HG02571 (cell line): ENCODE results near the gene TBC1D16.
"Not testable (repeated sequence)": the region's sequence is repeated elsewhere in the genome, so short reads cannot be mapped to it uniquely, and the experiment has no call there.

Source experiments
- ATAC-seq: cut with Tn5 transposase; IDR thresholded peaks from one replicate; pipeline ENCODE4 v1.9.1; 2021; ENCODE audit warnings: mild to moderate bottlenecking, moderate library complexity; ENCODE audit not compliant: unreplicated experiment

Gene TBC1D16

GRCh38 chr17:79977161-79977631, 58.5 kb downstream of the TBC1D16 start:
- ATAC-seq: no peak

GRCh38 chr17:79976451-79976850, 59.2 kb downstream of the TBC1D16 start:
- no peak for ATAC-seq

GRCh38 chr17:79975498-79976134, 60.1 kb downstream of the TBC1D16 start:
- no peak for ATAC-seq

DNA sequence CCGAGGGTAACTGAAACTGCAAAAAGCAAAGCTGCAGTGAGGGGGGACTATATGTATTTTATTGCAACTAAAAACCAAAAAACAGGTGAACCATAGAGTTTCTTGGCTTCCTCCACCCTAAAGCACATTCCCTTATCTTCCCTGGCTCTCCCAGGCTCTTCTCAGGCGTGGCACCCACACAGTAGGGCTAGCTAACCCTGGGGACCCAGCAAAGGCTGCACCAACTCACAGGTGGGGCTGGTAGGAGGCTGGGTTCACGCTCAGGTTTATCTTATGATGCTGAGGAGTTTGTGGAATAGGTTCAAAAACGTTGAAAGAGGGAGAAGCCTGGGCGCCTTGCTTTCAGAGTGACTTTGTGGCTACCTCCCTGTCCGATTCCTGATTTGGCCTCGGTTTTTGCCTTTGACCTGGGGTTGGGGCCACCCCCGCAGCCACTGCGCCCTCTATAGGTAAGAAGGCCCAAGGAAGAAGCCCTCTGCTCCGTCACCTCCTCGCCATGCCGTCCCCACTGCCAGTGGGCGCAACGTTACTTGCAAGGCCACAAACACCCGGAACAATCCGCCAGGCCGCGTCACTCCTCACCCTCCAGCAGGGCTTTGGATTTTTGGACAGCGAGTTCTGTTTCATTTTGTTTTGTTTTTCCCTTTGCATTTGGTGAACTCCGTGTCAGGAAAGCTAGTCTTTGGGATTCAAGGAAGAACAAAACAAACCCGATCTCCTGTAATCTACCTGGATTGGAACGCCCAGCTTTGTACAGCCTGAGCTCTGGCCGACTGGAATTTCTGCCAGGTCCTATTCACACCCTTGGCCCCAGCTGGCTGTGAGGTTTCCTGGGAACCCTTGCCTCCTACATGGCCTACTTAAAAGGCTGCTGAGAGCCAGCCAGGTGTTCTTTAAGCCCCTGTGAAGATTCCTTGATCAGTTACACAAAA, 60.8 kb downstream of the TBC1D16 start:
- no peak for ATAC-seq

GRCh38 chr17:79971651-79972050, 64.0 kb downstream of the TBC1D16 start:
- ATAC-seq: no peak

DNA sequence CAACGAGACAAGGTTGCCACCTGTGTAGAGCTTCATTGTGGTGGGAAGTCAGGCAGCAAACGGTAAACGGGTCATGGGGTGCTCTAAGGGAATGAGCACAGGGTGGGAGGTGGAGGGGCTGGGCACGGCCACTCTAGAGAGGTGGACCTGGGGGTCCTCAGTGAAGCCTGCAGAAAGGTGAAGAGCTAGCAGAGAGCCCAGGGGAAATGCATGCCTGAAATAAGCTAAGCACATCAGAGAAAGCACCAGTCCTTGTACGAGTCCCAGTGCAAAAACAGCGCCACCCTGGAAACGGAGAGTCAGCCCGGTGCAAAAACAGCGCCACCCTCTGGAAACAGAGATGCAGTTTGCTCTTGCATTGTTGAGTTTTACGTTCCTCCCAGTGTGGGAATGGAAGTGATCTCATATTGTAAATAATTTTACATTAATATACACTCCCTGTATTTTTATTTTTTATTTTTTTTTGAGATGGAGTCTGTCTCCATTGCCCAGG, 65.0 kb downstream of the TBC1D16 start:
- ATAC-seq: no peak

GRCh38 chr17:79969906-79970305, 65.8 kb downstream of the TBC1D16 start:
- no peak for ATAC-seq

DNA sequence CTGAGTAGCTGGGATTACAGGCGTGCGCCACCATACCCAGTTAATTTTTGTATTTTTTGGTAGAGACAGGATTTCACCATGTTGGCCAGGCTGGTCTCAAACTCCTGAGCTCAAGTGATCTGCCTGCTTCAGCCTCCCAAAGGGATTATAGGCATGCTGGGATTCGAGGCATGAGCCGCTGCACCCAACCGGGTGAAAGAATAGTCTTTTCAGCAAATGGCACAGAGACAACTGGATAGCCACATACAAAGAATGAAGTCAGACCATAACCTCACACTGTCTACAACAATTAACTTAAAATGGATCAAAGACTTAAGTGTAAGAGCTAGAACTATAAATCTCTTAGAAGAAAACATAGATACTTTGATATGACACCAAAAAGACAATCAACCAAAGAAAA, 67.6 kb downstream of the TBC1D16 start:
- no peak for ATAC-seq

DNA sequence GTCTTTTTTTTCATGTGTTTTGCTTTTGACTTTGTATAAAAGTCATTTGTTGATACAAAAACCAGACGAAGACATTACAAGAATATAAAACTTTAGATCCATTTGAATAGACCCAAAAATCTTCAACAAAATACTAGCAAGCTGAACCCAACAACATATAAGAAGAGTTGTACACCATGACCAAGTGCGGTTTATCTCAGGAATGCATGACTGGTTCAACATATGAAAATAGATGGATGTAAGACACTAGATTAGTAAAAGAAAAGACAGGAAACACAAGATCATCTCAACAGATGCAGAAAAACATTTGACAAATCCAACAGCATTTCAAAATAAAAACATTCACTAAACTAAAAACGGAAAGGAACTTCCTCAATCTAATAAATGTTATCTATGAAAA, 69.0 kb downstream of the TBC1D16 start:
- ATAC-seq: no peak

GRCh38 chr17:79965806-79966205, 69.9 kb downstream of the TBC1D16 start:
- no peak for ATAC-seq

GRCh38 chr17:79962467-79962866, 73.2 kb downstream of the TBC1D16 start:
- not testable (repeated sequence) for ATAC-seq

- ATAC-seq: not testable (repeated sequence)
These were observed 74.1 kb downstream of the TBC1D16 start for GRCh38 chr17:79961567-79961966.

GRCh38 chr17:79960788-79961522, 74.7 kb downstream of the TBC1D16 start:
- no peak for ATAC-seq

- ATAC-seq: no peak
These were observed 76.6 kb downstream of the TBC1D16 start for GRCh38 chr17:79959042-79959441.

DNA sequence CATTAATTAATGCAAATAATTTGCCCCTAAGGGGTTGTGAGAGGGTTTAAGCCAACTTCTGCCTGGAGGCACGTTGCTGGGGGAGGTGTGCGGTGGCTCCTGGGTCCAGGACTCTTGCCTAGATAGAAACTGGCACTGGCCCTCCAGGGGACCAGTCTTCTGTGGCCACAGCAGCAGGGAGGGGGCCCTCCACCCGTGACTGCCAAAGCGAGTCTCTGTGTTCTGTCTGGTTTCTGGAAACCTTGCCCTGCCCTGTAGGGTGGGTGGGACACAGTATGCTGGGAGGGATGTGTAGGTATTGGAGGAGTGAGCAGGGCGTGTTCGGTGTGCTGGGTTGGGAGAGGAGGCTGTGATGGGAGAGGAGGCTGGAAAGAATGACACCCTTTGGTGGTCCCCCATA, 78.8 kb downstream of the TBC1D16 start:
- ATAC-seq: no peak

DNA sequence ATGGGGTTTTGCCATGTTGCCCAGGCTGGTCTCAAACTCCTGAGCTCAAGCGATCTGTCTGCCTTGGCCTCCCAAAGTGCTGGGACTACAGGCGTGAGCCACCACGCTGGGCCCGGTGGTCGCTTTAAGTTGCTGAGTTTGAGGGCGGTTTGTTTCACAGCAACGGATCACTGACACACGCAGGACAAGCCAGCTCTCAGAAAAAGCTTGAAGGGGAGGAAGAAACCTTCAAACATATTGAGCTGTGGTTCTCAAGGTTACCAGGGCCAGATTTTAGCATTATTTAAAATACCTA, 79.3 kb downstream of the TBC1D16 start:
- not testable (repeated sequence) for ATAC-seq

DNA sequence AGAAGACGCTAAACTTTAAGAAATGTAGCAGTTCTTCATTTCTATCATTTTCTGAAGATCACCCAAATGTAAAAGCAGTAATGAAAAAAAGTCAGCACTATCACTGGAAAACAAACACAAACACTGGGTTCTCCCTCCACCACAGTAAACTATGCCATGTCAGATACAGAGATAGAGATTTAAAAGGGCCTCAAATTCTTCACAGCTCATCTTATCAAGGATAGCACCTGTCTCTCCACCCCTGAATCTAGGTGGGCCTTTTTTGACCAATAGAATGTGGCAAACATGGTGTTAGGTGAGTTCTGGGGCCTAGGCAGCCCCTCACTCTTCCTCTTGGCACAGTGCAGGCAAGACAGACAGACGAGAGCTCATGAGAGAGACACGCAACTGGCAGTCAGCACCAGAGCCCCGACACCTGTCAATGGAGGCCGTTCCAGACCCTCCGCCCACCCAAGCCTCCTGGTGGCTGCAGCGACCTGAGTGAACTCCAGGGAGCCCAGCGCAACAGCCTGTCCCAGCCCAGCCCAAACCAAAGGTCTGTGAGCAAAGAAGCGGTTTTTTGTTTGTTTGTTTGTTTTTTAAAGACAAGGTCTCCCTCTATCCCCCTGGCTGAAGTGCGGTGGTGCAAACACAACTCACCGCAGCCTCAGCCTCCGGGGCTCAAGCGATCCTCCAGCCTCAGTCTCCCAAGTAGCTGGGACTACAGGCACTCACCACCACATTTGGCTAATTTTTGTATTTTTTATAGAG, 79.8 kb downstream of the TBC1D16 start:
- ATAC-seq: no peak

DNA sequence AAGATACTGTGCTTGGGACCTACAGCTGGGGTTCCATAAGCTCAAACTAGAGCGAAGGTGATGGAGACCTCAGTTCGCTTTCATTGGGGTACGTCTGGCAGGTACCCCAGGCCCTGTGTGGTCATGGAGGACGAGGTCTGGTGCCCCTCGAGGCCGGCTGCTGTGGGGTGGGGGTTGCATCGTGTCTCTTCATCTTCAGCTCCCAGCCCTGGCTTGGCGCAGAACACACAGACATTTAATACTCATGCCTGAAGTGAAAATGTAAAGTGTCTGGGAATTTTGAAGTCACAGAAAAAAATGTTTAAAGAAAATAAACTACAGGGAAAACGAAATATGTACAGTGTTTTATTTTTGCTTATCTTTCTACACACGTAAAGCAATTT, 80.5 kb downstream of the TBC1D16 start:
- ATAC-seq: no peak

DNA sequence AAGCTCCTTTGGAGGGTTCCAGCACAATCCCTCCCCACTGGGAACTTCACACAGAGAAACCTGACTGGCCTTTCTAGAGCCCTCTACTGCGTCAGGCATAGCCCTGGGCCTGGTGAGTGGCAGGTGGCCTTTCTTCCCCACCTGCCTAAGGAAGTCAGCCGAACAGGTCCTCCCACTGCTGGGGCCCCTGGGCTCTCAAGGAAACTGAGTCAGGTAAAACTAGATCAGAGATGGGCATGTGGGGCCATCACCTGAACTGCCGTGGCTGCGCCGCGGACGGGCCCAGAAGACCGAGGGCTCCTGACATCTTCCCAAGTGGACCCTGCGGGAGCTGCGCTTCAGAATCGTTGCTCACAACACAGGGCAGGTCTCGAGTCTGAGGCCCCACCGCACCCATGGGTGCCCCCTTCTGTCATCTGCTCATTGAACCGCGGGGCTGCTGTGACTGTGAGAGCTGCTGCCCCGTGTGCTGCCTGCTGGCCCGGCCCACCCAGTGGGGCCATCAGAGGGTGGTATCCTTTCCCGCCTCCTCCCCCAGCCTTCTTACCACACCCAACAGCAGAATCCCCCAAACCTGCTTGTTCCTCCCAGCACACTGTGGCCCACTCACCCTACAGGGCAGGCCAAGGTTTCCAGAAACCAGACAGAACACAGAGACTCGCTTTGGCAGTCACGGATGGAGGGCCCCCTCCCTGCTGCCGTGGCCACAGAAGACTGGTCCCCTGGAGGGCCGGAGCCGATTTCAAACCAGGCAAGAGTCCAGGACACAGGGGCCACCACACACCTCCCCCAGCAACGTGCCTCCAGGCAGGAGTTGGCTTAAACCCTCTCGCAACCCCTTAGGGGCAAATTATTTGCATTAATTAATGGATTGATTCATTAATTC, 81.1 kb downstream of the TBC1D16 start:
- ATAC-seq: no peak

DNA sequence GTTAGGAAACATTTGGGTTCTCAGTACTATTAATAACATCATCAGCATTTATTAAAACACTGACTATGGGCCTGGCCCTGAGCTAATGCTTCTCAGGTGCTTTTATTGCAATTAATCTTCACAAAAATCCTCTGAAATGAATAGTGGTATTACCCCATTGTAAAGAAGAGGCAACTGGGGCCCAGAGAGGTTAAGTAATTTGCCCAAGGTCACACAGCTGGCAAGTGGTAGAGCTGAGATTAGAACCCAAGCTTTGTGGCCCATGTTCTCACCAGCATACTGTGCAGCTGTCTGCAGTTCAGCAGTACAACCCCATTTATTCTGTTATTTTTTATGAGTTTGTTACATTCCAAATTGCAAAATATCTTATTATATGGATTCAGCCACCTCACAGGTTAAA, 82.3 kb downstream of the TBC1D16 start:
- no peak for ATAC-seq
